Brain microvascular endothelial cell (primary cell): ENCODE data around the gene SORBS1.

Experiments used
- DNase-seq: peaks from one replicate; pipeline ENCODE4 v3.0.0-alpha.2; 2020
- H3K27ac ChIP-seq: fragments of 250-450 bp; sonication (Bioruptor Pico); 2 replicates; pipeline ENCODE4 v1.5.1; 2020; ENCODE audit warnings: mild to moderate bottlenecking, moderate library complexity
- H3K27me3 ChIP-seq: fragments of 250-450 bp; sonication (Bioruptor Pico); replicated peaks from 2 replicates; pipeline ENCODE4 v1.5.1; 2020; ENCODE audit warnings: mild to moderate bottlenecking
- H3K36me3 ChIP-seq: fragments of 250-450 bp; sonication (Bioruptor Pico); replicated peaks from 2 replicates; pipeline ENCODE4 v1.5.1; 2020; ENCODE audit warnings: mild to moderate bottlenecking
- H3K4me3 ChIP-seq: 2 replicates; pipeline ENCODE4 v1.5.1; 2011; ENCODE audit warnings: low read depth, mild to moderate bottlenecking, control low read depth, low read length, moderate library complexity
- CTCF ChIP-seq: IDR thresholded peaks from 2 replicates; pipeline ENCODE4 v1.5.1; 2011; ENCODE audit warnings: low read depth, mild to moderate bottlenecking, moderate library complexity, low read length, control low read depth, inconsistent platforms; ENCODE audit errors: missing control alignments
- in situ Hi-C: cut with HindIII; loops from 2 replicates; pipeline ENCODE4 v1.10.0; 2017; ENCODE audit warnings: low sequenced_read_pairs, low pct_ligation_motif_present

The SORBS1 gene

GRCh38 chr10:95499482-95499989 is 61.6 kb downstream of the SORBS1 start:
- H3K4me3 ChIP-seq, result no peak overlapping the region
- H3K36me3 ChIP-seq, result no peaks in the 10 kb centered on the region
- no peak overlapping the region for H3K27ac ChIP-seq
- in situ Hi-C loops, result no loop called here
- TF ChIP-seq CTCF, result no peak
- no peak for DNase-seq
- H3K27me3 ChIP-seq, result no peaks in the 10 kb centered on the region

DNA sequence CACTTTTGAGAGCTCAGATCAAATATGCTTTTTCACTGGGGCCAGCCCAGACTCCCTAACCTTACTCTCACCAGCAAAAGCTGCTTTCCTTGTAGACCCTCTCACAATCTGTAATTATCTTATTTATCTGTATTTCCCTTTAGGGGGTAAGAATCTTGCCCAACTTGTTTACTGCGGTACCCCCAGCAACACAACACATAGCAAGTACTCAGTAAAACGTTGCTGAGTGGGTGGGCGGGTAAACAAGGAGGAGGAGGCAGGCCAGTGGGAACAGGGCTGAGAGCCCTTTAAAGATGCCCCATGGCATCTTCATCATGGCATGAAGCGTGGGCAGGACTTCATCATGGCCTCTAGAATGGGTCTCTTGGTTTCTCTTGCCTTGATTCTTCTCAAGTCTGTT is 64.2 kb downstream of the SORBS1 start:
- TF ChIP-seq CTCF, result no peak

GRCh38 chr10:95496246-95496911 is 64.8 kb downstream of the SORBS1 start:
- no peak overlapping the region for H3K27ac ChIP-seq
- no peak for TF ChIP-seq CTCF
- no peaks in the 10 kb centered on the region for H3K27me3 ChIP-seq
- no peaks in the 10 kb centered on the region for H3K36me3 ChIP-seq
- H3K4me3 ChIP-seq, result no peak overlapping the region
- DNase-seq, result no peak
- in situ Hi-C loops, result no loop called here

More for the DNA sequence above, 64.2 kb downstream of the SORBS1 start:
- no peak overlapping the region for H3K4me3 ChIP-seq
- in situ Hi-C loops, result no loop called here
- H3K27me3 ChIP-seq, result no peaks in the 10 kb centered on the region
- H3K36me3 ChIP-seq, result no peaks in the 10 kb centered on the region
- DNase-seq, result no peak
- H3K27ac ChIP-seq, result no peak overlapping the region

DNA sequence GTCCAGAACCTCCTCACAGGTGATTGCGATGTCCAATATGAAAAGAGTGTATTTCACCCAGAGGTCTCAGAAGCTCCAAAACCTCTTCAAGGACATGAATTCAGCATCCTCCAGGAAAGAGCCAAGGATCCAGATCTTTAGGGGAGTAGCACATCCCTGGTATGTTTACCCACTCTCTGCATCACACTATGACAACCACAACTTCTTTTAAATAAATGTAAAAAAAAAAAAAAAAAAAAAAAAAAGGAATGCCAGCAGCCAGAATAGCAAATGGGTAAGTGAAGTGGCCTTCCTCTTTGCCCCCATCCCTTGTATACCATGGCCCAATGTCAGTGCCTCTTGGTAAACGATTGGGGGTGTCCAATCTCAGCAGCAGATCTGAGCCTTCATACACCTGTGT is 67.3 kb downstream of the SORBS1 start:
- in situ Hi-C loops, result no loop called here
- H3K4me3 ChIP-seq, result no peak overlapping the region
- TF ChIP-seq CTCF, result no peak
- H3K36me3 ChIP-seq, result no peaks in the 10 kb centered on the region
- H3K27ac ChIP-seq, result no peak overlapping the region
- DNase-seq, result no peak
- no peaks in the 10 kb centered on the region for H3K27me3 ChIP-seq

DNA sequence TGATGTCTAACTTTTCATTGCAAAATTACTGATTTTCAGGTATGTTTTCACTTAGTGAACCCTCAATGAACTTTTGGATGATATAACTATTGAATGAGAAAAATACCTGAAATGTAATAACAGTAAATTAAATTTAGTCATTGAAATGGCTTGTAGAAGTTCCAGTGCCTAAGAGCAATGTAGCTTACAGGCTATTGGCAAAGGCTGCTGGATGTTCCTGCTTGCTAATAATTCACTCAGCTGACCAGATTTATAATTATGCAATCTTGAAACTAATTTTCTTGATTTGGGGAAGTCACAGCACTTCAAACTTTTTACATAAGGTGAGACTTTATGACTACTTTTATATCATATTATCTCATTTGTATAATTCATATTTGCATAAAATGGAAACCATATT is 73.2 kb downstream of the SORBS1 start:
- Histone ChIP-seq H3K36me3 (no peaks in the 10 kb centered on the region), H3K27ac (no peak overlapping the region), H3K27me3 (no peaks in the 10 kb centered on the region), H3K4me3 (no peak overlapping the region)
- DNase-seq, result no peak
- in situ Hi-C loops, result no loop called here
- no peak for TF ChIP-seq CTCF
